GM18909 (cell line): ENCODE data around the gene PLCXD1.
"Not testable (repeated sequence)": the region's sequence is repeated elsewhere in the genome, so short reads cannot be mapped to it uniquely, and the experiment has no call there.

Experiments used
- ATAC-seq: cut with Tn5 transposase; IDR thresholded peaks from one replicate; pipeline ENCODE4 v1.9.1; 2021; ENCODE audit warnings: mild to moderate bottlenecking; ENCODE audit not compliant: unreplicated experiment, poor library complexity

Gene PLCXD1

GRCh38 chrX:347351-348117 lies 66.4 kb downstream of the PLCXD1 start:
- no peak for ATAC-seq

DNA sequence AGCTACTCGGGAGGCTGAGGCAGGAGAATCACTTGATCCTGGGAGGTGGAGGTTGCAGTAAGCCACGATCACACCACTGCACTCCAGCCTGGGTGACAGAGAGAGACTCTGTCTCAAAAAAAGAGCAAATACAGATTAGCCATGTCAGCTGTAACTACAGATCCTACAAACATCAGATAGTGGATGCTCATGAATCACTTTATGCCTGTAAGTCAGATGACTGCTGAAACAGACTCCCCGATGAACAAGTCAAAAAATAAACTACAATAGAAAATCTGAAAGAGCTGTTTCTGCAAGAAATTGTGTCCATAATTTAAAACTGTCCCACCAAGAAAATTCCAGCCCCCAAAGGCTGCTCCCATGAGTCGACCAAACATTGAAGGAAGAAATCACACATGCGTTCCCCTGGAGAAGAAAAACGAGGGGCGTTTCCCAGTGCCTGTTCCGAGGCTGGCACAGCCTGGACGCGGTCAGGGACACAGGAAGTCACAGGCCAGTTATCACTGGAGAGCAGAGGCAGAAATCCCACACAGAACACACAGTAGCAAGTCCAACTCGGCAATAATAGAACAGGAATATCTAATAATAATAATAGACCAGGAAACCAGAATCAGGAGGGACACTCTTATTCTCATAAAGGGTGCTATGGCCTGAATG lies 67.4 kb downstream of the PLCXD1 start:
- no peak for ATAC-seq

DNA sequence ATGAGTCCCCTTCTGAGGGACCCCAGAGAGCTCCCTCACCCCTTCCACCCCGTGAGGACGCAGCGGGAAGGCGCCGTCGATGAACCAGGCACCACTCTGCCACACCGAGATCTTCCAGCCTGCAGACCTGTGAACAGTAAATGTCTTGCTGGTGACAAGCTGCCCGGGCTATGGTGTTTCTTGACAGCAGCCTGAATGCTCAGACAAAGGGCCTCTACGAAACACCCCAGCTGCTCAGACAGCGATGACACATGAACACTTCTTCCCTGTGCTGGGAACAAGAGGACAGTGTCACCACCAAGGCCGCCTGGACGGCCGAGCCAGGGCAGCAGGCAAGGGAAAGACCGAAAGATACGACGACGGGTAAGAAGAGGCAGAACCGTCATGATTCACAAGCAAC lies 68.0 kb downstream of the PLCXD1 start:
- no peak for ATAC-seq

GRCh38 chrX:349702-350101 lies 68.5 kb downstream of the PLCXD1 start:
- ATAC-seq, result no peak

GRCh38 chrX:350148-350533 lies 69.0 kb downstream of the PLCXD1 start:
- no peak for ATAC-seq

- no peak for ATAC-seq
Measured at GRCh38 chrX:350534-351323, 69.5 kb downstream of the PLCXD1 start.

DNA sequence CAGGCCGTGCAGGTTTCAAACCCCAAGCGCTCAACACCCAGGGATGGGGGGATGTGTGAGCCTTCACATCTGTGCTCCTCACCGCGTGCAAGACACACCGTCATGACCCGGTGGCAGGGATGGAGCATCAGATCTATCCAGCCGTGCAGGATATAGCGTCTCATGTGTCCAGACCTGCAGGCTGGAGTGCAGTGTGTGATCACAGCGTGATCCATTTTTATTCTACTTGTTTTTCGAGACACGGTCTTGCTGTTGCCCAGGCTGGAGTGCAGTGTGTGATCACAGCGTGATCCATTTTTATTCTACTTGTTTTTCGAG lies 70.1 kb downstream of the PLCXD1 start:
- ATAC-seq, result not testable (repeated sequence)

- no peak for ATAC-seq
Measured at GRCh38 chrX:351736-352135, 70.6 kb downstream of the PLCXD1 start.

GRCh38 chrX:352181-352580 lies 71.0 kb downstream of the PLCXD1 start:
- no peak for ATAC-seq

DNA sequence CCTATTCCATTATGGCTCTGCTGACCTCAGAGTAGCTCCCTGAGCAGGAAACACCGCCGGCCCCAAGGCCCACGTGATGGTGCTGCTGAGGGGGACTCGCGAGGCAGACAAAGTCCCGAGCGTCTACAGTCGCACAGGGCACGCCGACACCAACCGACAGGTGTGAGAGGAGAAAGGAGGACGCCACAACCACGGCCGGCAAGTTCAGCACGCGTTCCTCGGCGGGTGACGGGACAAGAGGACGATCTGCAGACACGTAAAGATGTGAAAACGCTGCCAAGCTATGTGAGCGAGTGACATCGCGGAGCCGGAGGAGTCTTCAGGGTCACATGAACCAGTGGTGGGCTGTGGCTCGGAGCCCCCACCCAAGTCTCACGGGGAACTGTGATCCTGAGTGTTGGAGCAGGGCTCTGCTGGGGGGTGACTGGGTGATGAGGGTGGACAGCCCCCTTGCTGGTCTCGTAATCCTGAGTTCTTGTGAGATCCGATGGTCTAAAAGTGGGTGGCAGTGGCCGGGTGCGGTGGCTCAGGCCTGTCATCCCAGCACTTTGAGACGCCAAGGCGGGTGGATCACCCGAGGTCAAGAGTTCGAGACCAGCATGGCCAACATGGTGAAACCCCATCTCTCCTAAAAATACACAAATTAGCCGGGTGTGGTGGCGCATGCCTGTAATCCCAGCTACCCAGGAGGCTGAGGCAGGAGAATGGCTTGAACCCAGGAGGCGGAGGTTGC lies 71.6 kb downstream of the PLCXD1 start:
- ATAC-seq, result no peak
